HG03097 (cell line): ENCODE measurements around the gene BORCS5.
"Not testable (repeated sequence)": the region's sequence is repeated elsewhere in the genome, so short reads cannot be mapped to it uniquely, and the experiment has no call there.

Experiments
- ATAC-seq: cut with Tn5 transposase; IDR thresholded peaks from one replicate; pipeline ENCODE4 v1.9.1; 2021; ENCODE audit not compliant: unreplicated experiment, low FRiP score

The BORCS5 gene

DNA sequence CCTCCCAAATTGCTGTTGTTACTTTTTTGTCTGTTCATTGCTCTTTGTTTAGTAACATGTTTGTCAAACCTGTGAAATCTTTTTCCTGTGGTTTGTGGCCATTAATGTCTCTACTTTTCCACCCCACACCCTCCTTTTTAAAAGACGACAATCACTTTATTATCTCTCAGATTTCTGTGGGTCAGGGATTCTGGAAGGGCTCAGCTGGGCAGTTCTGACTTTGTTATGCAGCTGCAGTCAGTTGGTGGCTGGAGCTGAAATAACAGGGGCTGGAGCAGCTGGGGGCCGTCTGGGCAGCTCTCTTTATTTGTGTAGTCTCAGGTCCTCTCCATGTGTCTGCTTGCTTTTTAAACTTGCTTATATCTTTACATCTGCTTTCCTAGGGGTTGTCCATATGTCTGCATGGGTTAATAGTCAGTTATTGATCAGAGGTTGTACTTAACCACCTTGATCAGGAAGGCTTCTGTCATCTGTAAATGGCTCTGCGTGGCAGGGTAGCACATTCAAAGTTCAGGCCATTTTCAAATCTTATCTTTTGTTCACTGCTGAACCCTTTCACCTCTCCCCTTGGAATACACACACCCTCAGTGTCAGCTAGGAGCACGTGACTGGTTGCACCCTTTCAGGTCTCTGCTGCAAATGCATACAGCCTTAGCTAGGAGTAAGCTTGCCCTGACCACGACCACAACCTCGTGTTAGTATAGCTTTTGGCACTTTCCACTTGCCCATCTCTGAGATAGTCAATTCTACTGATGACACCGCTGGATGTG is 27.9 kb downstream of the BORCS5 start:
- ATAC-seq = no peak

GRCh38 chr12:12387501-12387900 is 30.6 kb downstream of the BORCS5 start:
- no peak for ATAC-seq

DNA sequence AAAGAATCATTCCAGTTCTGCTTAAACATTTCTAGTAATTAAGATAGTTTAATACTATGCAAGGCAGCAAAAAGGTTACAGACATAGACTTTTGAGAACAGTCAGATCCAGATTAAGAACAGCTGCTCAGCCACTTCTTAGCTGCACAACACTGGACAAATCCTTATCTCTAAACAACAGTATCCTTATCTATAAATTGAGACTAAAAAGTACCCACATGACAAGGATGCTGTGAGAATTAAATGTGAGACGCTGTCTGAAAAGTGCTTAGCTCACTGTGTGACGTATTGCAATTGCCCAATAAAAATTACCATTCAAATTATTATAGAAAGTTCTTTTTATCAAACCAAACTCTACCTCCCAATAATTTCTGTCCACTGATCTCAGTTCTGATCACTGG is 35.5 kb downstream of the BORCS5 start:
- no peak for ATAC-seq

- no peak for ATAC-seq
Measured at GRCh38 chr12:12393171-12393570, 36.3 kb downstream of the BORCS5 start.

DNA sequence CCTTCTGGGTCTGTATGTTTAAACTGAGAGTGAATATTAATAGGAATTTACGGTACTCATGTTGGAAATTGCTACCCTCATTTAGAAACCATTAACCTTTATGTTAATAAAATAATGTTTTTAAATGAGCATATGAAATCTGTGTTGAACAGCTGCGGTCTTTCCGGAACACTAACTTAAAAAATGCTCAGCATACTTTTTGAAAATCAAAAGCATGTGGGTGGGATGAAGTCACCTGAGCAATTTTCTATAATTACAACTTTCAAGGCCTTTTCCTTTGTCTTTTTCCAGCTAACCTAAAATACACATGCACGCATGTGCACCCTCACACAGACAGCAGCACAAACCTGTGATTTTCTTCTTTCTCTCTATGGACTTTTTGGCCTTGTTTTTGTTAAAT is 39.8 kb downstream of the BORCS5 start:
- ATAC-seq = no peak

DNA sequence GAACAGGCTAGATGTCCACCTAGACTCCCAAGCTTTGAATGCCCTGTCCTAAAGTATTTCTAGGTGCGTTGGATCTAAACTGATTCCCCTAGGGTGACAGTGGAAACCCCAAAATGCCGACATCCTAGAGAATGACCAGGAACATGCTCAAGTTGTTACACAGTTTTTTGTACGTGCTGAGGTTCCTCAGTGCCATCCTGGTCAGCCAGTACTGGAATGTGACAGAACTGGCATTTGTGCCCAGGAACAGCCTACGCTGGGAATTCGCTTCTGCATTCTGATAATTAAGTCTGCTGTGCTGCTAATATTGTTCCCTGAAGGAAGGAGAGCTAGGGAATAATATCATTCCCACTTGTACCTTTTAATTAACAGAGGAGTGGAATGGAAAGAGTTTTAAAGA is 40.3 kb downstream of the BORCS5 start:
- no peak for ATAC-seq

DNA sequence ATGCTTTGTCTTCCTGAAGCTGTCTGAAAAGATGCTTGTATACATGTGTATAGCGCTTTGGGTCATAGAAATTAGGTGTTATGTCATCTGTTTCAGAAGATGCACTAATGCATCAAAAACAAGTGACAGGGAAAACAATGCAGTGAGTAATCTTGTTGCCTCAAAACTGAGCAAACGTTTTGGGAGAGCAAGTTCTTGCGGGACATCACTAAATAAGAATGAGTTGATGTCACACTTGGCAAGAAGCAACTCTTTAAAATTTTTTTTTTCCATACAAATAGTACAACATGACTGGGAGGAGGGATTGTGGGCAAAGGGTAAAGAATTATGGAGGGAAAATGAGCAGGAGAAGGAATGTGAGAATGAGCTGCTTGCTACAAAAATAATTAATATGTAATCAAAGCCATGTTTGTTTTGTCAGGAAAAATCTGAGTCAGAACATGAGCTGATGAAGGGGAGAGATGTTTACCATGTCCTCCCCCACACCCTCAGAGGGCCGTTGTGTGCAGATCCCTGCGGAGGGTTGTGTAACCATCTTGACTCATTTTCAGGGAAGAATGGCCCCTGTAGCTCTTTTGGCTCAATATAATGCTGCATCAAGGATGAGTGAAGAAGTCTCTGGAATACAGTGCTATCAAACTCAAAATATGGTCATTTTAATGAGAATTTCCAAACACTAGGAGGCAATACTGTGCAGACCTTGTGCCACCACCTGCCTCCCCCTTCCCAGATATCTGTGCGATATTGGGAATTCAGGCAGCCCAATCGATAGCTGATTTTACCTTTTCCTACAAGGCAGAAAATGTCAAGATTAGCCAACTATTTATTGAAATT is 41.4 kb downstream of the BORCS5 start:
- no peak for ATAC-seq

- no peak for ATAC-seq
Measured at GRCh38 chr12:12399161-12399560, 42.3 kb downstream of the BORCS5 start.

GRCh38 chr12:12399776-12400305 is 43.0 kb downstream of the BORCS5 start:
- ATAC-seq = no peak

GRCh38 chr12:12400793-12401192 is 43.9 kb downstream of the BORCS5 start:
- no peak for ATAC-seq

DNA sequence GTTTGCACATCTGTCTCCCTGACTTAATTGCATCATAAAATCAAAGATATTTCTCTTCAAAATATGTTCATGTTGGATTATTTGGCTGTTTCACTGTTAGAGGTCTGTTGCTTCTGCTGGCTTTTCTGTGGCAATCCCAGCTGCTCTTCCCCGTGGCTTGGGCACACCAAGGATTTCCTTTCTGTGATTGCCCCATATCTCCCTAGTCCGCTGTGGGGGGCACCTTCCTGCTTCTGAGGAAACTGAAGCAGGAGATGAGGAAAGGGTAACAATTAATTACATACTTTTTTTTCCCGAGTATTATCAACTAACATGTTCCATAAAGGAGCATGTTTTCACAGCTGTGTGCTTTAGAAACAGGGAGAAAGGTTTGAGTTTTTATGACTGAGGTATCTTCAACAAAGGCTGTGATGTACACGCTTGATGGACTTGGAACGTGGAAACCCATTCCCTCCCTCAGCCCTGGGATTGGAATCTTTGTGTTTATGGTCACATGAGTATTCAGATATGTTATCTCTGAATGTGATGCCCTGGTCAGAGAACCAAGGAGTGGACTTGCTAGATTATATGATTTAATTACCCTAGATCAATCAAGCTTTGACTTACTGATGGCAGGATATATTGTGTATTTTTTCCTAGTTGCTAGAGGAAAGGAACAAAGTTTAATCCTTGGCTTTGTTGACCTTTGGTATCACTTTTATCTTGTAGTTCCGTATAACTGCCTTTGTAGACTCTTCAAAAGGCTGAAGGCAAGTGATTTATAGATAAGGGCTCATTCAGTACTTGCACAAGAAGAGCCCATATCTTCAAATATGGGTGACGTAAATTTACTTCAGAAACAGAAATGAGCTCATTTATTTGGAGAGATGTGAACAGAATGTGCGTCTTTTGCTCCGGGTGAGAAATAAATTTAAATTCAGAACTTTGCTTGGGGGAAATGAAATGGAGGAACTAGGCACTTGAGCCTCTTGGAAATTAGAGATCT is 46.7 kb downstream of the BORCS5 start:
- no peak for ATAC-seq

- ATAC-seq = no peak
Measured at GRCh38 chr12:12404297-12404696, 47.4 kb downstream of the BORCS5 start.

DNA sequence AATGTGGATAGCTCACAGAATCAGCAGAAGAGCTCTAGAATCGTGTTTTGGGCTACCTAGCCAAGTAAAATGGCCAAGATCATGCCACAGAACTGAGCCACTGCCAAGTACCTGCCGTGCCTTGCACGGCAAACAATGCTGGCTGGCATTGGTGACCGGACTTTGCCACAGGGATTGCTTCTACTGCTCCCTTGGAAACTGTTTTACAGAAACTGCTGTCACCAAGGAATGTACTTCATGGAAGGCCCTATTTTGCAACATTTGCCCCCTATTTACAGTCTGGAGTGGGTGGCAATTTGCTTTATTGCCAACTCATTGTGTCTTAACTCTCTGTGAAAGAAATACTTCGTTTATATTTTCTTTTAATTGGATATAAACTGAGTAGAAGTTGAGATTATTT is 49.0 kb downstream of the BORCS5 start:
- no peak for ATAC-seq

DNA sequence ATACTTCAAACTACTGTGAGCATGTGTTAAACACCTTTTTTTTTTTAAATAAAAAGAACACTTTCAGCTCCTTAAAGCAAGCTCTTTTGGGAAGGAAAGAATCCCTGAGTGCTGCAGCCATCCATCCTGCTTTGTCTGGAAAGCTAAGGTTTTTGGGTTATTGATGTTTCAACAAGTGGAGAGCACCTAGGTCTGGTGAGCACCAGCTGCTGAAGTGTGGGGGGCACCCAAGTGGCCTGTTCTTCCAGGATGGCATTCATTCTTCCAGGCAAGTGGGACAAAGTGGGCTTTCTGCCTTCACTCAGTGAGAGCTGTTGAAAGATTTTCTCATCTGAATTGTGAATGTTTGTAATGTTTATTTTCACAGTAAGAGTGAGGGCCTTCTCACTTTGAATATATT is 49.9 kb downstream of the BORCS5 start:
- ATAC-seq = no peak

- no peak for ATAC-seq
Measured at GRCh38 chr12:12408265-12408690, 51.4 kb downstream of the BORCS5 start.

GRCh38 chr12:12409337-12409736 is 52.5 kb downstream of the BORCS5 start:
- ATAC-seq = not testable (repeated sequence)

DNA sequence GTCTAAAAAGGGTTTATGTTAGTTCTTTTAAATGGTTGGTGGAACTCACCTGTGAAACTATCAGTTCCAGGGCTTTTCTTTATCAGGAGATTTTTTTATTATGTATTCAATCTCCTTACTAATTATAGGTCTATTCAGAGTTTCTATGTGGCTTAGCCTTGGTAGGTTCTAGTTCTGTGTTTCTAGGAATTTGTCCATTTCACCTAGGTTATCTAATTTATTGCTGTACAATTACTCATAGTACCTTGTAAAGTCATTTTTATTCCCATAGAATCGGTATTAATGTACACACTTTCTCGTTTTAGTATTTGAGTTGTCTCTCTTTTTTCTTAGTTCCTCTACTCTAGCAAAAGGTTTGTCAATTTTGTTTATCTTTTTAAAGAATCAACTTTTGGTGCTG is 59.0 kb downstream of the BORCS5 start:
- ATAC-seq = no peak

GRCh38 chr12:12419165-12419564 is 62.3 kb downstream of the BORCS5 start:
- ATAC-seq = not testable (repeated sequence)

GRCh38 chr12:12423367-12423766 is 66.5 kb downstream of the BORCS5 start:
- ATAC-seq = no peak

- no peak for ATAC-seq
Measured at GRCh38 chr12:12425001-12425400, 68.1 kb downstream of the BORCS5 start.
